ENCODE measurements around the gene FUBP3. TPM values are rescaled to one million over a fixed set of nuclear protein-coding genes. Genes with fewer than 3 reads are reported as not detected.

Gene FUBP3
- total and polyA plus RNA-seq, 12 donors = 18.3 to 52.3 (median 39.3) TPM

DNA sequence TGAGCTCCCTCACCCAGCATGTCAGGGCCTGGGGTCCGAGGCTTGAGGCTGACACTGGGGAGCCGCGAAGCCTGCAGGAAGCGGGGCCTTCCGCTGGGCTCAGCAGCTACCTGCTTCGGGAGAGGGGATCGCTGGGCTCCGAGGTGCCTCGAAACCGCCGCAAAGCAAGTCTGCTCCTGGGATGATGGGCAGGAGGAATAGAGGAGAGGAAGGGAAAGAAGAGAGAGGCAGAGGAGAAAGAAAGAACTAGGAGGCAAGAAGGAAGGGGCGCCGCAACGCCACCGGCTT, 83.5 kb downstream of the FUBP3 start:
- 5 to 11% (median 7%) methylated on average over 15 of the region's 15 CpGs for WGBS, 4 donors
- H3K4me1 ChIP-seq (replicated peaks in 1 of 2) = peaks cover 22 to 39% of the 10 kb centered on the region in 2 donors

DNA sequence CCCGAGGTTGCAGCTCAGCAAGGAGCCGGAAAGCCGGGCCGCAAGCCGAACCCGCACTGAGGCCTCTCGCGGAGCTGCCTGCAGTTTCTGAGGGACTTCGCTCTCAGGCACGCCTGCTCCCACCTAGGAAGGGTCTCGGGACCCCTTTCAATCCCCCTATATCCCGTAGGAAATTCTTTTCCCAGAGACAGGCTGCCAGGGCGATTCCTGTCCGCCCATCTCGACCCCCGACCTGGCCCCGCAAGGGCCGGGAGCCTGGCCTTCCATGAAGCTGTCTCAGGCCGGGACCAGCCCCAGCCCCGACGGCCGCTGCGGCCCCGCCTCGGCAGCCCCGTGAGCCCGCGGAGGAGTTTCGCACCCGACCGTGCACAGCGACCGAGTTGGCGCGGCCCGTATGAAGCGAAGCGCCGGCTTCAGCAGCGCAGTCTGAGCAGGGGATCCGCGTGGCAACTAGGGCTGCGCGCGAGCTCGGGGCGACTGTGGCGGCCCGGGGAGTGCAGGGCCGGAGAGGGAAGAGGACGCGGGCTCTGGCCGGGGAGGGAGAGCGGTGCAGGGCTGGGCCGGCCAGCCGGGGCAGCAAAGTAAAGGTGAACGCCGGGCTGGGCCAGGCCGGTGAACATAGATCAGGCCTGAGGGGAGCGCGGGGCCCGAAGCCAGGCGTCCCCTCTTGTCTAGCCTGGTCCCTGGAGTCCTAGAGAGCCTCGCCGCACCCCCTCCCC, 84.0 kb downstream of the FUBP3 start:
- Histone ChIP-seq H3K27me3 (peaks cover 86% of the 10 kb centered on the region), H3K27ac (no peak overlapping the region), H3K36me3 (replicated peaks in 1 of 2) (no peaks in the 10 kb centered on the region), H3K4me1 (replicated peaks in 1 of 2) (peaks cover 22 to 39% of the 10 kb centered on the region in 2 donors), H3K9me3 (replicated peaks in 1 of 3) (no peaks in the 10 kb centered on the region), H3K4me3 (no peak overlapping the region)
- DNase-seq = no peak
- intact Hi-C loops (cut with DNase I) = no loop called here
- no peak for TF ChIP-seq POLR2A (IDR thresholded peaks at IDR 0.05)
- TF ChIP-seq, protein P1, sequence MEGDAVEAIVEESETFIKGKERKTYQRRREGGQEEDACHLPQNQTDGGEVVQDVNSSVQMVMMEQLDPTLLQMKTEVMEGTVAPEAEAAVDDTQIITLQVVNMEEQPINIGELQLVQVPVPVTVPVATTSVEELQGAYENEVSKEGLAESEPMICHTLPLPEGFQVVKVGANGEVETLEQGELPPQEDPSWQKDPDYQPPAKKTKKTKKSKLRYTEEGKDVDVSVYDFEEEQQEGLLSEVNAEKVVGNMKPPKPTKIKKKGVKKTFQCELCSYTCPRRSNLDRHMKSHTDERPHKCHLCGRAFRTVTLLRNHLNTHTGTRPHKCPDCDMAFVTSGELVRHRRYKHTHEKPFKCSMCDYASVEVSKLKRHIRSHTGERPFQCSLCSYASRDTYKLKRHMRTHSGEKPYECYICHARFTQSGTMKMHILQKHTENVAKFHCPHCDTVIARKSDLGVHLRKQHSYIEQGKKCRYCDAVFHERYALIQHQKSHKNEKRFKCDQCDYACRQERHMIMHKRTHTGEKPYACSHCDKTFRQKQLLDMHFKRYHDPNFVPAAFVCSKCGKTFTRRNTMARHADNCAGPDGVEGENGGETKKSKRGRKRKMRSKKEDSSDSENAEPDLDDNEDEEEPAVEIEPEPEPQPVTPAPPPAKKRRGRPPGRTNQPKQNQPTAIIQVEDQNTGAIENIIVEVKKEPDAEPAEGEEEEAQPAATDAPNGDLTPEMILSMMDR (IDR thresholded peaks at IDR 0.05) = no peak
- WGBS, 4 donors = 1 to 5% (median 3%) methylated on average over 10 to 65 of the region's 65 CpGs

More for the DNA sequence above, 83.5 kb downstream of the FUBP3 start:
- DNase-seq = no peak
- H3K9me3 ChIP-seq (replicated peaks in 1 of 3) = no peaks in the 10 kb centered on the region
- H3K27ac ChIP-seq = no peak overlapping the region
- no peaks in the 10 kb centered on the region for H3K36me3 ChIP-seq (replicated peaks in 1 of 2)
- H3K4me3 ChIP-seq = no peak overlapping the region
- intact Hi-C loops (cut with DNase I) = no loop called here
- TF ChIP-seq, protein P1 (IDR thresholded peaks at IDR 0.05) = no peak
- no peak for TF ChIP-seq POLR2A (IDR thresholded peaks at IDR 0.05)
- H3K27me3 ChIP-seq = peaks cover 91% of the 10 kb centered on the region

DNA sequence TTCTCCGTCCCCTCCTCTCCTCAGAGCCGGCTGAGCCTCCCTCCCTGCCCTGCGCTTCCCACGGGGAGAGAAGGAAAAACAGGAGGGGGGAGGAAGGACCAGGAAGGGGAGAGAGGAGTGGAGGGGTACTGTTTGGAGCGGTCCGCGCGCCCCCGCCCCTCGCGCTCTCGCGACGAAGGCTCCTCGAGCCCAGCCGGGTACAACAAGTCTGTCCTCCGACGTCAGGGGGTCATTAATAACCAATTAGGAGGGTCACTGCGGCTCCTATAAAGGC, 84.5 kb downstream of the FUBP3 start:
- H3K36me3 ChIP-seq (replicated peaks in 1 of 2) = no peaks in the 10 kb centered on the region
- WGBS, 4 donors = 0 to 2% (median 1%) methylated on average over 15 to 18 of the region's 19 CpGs
- peaks cover 81% of the 10 kb centered on the region for H3K27me3 ChIP-seq
- no peak overlapping the region for H3K4me3 ChIP-seq
- peaks cover 22 to 39% of the 10 kb centered on the region in 2 donors for H3K4me1 ChIP-seq (replicated peaks in 1 of 2)
- intact Hi-C loops (cut with DNase I) = no loop called here
- TF ChIP-seq, protein P1 (IDR thresholded peaks at IDR 0.05) = no peak
- no peak for TF ChIP-seq POLR2A (IDR thresholded peaks at IDR 0.05)
- H3K27ac ChIP-seq = no peak overlapping the region
- no peaks in the 10 kb centered on the region for H3K9me3 ChIP-seq (replicated peaks in 1 of 3)
- no peak for DNase-seq

DNA sequence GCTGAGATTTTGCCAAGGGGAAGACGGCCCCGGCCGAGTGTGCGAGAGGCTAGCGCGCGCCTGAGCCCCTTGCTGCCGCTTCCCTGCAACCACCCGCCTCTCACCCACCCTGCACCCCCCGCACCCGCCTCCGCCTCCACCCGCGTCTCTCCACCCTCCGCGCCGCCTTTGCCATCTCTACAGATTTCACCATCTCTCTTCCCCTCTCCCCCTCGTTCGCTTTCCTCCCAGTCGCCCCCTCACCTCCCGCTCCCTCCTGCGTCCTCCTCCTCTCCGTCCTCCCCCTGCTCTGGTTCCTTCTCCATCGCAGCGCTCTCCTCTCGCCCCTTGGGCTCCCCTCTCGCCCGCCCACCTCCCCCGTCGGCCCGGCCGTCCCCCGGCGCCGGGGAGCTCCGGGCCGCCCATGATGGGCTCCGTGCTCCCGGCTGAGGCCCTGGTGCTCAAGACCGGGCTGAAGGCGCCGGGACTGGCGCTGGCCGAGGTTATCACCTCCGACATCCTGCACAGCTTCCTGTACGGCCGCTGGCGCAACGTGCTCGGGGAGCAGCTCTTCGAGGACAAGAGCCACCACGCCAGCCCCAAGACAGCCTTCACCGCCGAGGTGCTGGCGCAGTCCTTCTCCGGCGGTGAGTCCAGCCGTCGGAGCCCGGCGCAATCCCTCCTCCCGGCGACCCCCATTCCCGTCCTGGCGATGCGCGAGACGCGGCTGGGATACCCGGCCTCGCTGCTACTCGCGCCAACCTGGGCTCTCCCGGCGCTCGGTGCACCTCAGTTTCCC, 85.1 kb downstream of the FUBP3 start, which contains the start of gene PRDM12:
Gene PRDM12 (plus strand): TSS at position 344 of the 778 bp plus-strand sequence. CDS start 60 bp downstream, at position 404.
- H3K27ac ChIP-seq = no peak within 1 kb of the TSS
- no peaks in the 10 kb centered on the region for H3K36me3 ChIP-seq (replicated peaks in 1 of 2)
- H3K4me3 ChIP-seq = no peak within 1 kb of the TSS
- intact Hi-C loops (cut with DNase I) = no loop called here
- TF ChIP-seq POLR2A (IDR thresholded peaks at IDR 0.05) = no peak
- TF ChIP-seq, protein P1 (IDR thresholded peaks at IDR 0.05) = no peak
- DNase-seq = no peak
- H3K27me3 ChIP-seq = peaks cover 76% of the 10 kb centered on the region
- peaks cover 22 to 39% of the 10 kb centered on the region in 2 donors for H3K4me1 ChIP-seq (replicated peaks in 1 of 2)
- WGBS, 4 donors = 1 to 4% (median 3%) methylated on average over 27 to 76 of the region's 76 CpGs
- no peaks in the 10 kb centered on the region for H3K9me3 ChIP-seq (replicated peaks in 1 of 3)

Data from adrenal gland (tissue), 12 donors.